H1 (cell line): ENCODE data around the gene FAM168B.

Experiments
- BACH1 ChIP-seq: IDR thresholded peaks from 2 replicates; pipeline ENCODE4 v1.6.1; 2012; ENCODE audit warnings: low read length, improper control_type of control experiment
- CHD7 ChIP-seq: fragments of 300-600 bp; sonication (generic); IDR thresholded peaks from 2 replicates; pipeline ENCODE4 v1.7.1; 2012; ENCODE audit warnings: low read length, moderate library complexity, mild to moderate bottlenecking, inconsistent platforms; ENCODE audit not compliant: insufficient replicate concordance
- CTCF ChIP-seq, 3 experiments: IDR thresholded peaks; 1 replicate in 2 of 3; 2 replicates in 1 of 3; pipeline versions ENCODE4 v1.5.1 to v1.6.1; 2011; ENCODE audit warnings: low read length in 3 of 3, mild to moderate bottlenecking in 3 of 3, inconsistent platforms in 2 of 3, low read depth in 1 of 3, moderate library complexity in 1 of 3; ENCODE audit not compliant: insufficient read depth in 1 of 3; ENCODE audit errors: control extremely low read depth in 1 of 3
- EGR1 ChIP-seq: IDR thresholded peaks from 2 replicates; pipeline ENCODE4 v1.6.1; 2011; ENCODE audit warnings: low read depth, low read length, borderline replicate concordance
- EP300 ChIP-seq, 2 experiments: IDR thresholded peaks; 1 replicate in 1 of 2; 2 replicates in 1 of 2; pipeline ENCODE4 v1.6.1; 2011 to 2012; ENCODE audit warnings: low read depth in 2 of 2, low read length in 2 of 2, mild to moderate bottlenecking in 2 of 2, borderline replicate concordance in 1 of 2, inconsistent platforms in 1 of 2, moderate library complexity in 1 of 2
- GABPA ChIP-seq: IDR thresholded peaks from 2 replicates; pipeline ENCODE4 v1.6.1; 2011; ENCODE audit warnings: mild to moderate bottlenecking, low read length, moderate library complexity, borderline replicate concordance; ENCODE audit not compliant: insufficient read depth
- HDAC6 ChIP-seq: IDR thresholded peaks from one replicate; pipeline ENCODE4 v1.7.1; 2012; ENCODE audit warnings: low read depth, mild to moderate bottlenecking, inconsistent platforms, low read length, moderate library complexity
- JUN ChIP-seq: IDR thresholded peaks from 2 replicates; pipeline ENCODE4 v1.6.1; 2011; ENCODE audit warnings: low read depth, mild to moderate bottlenecking, improper control_type of control experiment, low read length
- POLR2A ChIP-seq, 2 experiments: IDR thresholded peaks; 1 replicate in 1 of 2; 2 replicates in 1 of 2; pipeline ENCODE4 v1.6.1; 2011; ENCODE audit warnings: low read depth in 2 of 2, low read length in 2 of 2, mild to moderate bottlenecking in 2 of 2; ENCODE audit errors: control extremely low read depth in 1 of 2
- RAD21 ChIP-seq, 2 experiments: IDR thresholded peaks in 1 of 2; conservative IDR thresholded peaks in 1 of 2; 2 replicates each; pipeline ENCODE4 v1.6.1; 2011; ENCODE audit warnings: low read depth in 2 of 2, low read length in 2 of 2, improper control_type of control experiment in 1 of 2, inconsistent platforms in 1 of 2, mild to moderate bottlenecking in 1 of 2, moderate library complexity in 1 of 2
- TAF1 ChIP-seq: IDR thresholded peaks from 2 replicates; pipeline ENCODE4 v1.6.1; 2011; ENCODE audit warnings: mild to moderate bottlenecking, low read depth, low read length
- TF ChIP-seq, protein P1 (sequence below): IDR thresholded peaks from 2 replicates; pipeline ENCODE4 v1.6.1; 2012; ENCODE audit warnings: inconsistent platforms

DNA sequence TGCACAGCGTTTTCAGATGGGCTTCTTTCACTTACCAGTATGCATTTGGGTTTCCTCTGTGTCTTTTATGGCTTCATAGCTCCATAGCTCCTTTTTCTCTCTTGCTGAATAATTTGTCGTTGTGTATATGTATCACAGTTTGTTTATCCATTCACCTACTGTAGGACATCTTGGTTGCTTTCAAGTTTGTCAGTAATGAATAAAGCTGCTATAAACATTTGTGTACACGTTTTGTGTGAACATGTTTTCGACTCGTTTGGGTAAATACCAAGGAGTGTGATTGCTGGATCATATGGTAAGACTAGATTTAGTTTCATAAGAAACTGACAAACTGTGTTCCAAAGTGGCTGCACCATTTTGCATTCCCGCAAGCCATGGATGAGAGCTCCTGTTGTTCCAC, 94.7 kb downstream of the FAM168B start:
- no peak for TF ChIP-seq HDAC6
- TF ChIP-seq, protein P1, sequence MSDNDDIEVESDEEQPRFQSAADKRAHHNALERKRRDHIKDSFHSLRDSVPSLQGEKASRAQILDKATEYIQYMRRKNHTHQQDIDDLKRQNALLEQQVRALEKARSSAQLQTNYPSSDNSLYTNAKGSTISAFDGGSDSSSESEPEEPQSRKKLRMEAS = no peak
- TF ChIP-seq CTCF (IDR thresholded peaks at IDR 0.05; ENCODE audit: control extremely low read depth in 1 of 3, insufficient read depth in 1 of 3, low read depth in 1 of 3, low read length in 3 of 3) = no peak
- TF ChIP-seq RAD21 (IDR thresholded peaks at IDR 0.05 in 1 of 2, conservative IDR thresholded peaks at IDR 0.05 in 1 of 2; ENCODE audit: low read depth in 2 of 2, low read length in 2 of 2) = no peak
- TF ChIP-seq GABPA = no peak
- no peak for TF ChIP-seq CHD7
- TF ChIP-seq POLR2A (IDR thresholded peaks at IDR 0.05; ENCODE audit: control extremely low read depth in 1 of 2, low read depth in 2 of 2, low read length in 2 of 2) = no peak
- TF ChIP-seq EGR1 = no peak
- no peak for TF ChIP-seq EP300 (IDR thresholded peaks at IDR 0.05; ENCODE audit: borderline replicate concordance in 1 of 2, low read depth in 2 of 2, low read length in 2 of 2)
- no peak for TF ChIP-seq BACH1
- TF ChIP-seq JUN = no peak
- TF ChIP-seq TAF1 = no peak
